H1 (cell line): ENCODE results near the gene ESPNL. TPM values are rescaled to one million over a fixed set of nuclear protein-coding genes. Genes with fewer than 3 reads are reported as not detected.

Experiments used
- CTCF ChIA-PET: fragments of 300-600 bp; sonication (Branson Sonifier 250); formaldehyde crosslinking; loops from one replicate; lab custom pipeline; 2021; ENCODE audit not compliant: partially characterized antibody; lab: Charles Lee
- POLR2A ChIA-PET: fragments of 300-600 bp; sonication (Branson Sonifier 250); formaldehyde crosslinking; loops from one replicate; lab custom pipeline; 2021; ENCODE audit warnings: inconsistent platforms; ENCODE audit not compliant: partially characterized antibody; lab: Charles Lee
- DNase-seq, 2 experiments: peaks; one replicate each; pipeline versions ENCODE4 v3.0.0 to v3.0.0-alpha.2; 2010 to 2022; ENCODE audit warnings: low spot score in 2 of 2, low read depth in 1 of 2, mixed read lengths in 1 of 2
- FAIRE-seq: peaks from 2 replicates; lab custom pipeline; 2011; peaks lifted over from hg19 to GRCh38; lab: Jason Lieb, UNC
- H2AFZ ChIP-seq: 2 replicates; pipeline ENCODE4 v1.8.1; 2012; ENCODE audit warnings: low read length, inconsistent platforms
- H2AK5ac ChIP-seq: 2 replicates; pipeline ENCODE4 v1.6.1; 2013; ENCODE audit warnings: low read depth, low read length
- H2BK120ac ChIP-seq: replicated peaks from 2 replicates; pipeline ENCODE3; 2013; ENCODE audit warnings: low read depth, low read length, inconsistent platforms
- H2BK12ac ChIP-seq: 2 replicates; pipeline ENCODE4 v1.6.1; 2013; ENCODE audit warnings: low read depth, low read length
- H2BK15ac ChIP-seq: 2 replicates; pipeline ENCODE4 v1.6.1; 2013; ENCODE audit warnings: low read length
- H2BK20ac ChIP-seq: 2 replicates; pipeline ENCODE4 v1.6.1; 2013; ENCODE audit warnings: low read length
- H2BK5ac ChIP-seq: 2 replicates; pipeline ENCODE4 v1.6.1; 2013; ENCODE audit warnings: low read depth, low read length
- H3K14ac ChIP-seq: 2 replicates; pipeline ENCODE4 v1.6.1; 2013; ENCODE audit warnings: inconsistent platforms; ENCODE audit not compliant: insufficient read length
- H3K18ac ChIP-seq: 2 replicates; pipeline ENCODE4 v1.6.1; 2013; ENCODE audit warnings: low read length; ENCODE audit errors: extremely low read depth
- H3K23ac ChIP-seq: 2 replicates; pipeline ENCODE4 v1.6.1; 2013; ENCODE audit warnings: inconsistent platforms; ENCODE audit not compliant: insufficient read length
- H3K23me2 ChIP-seq: 2 replicates; pipeline ENCODE4 v1.6.1; 2013; ENCODE audit warnings: low read depth, low read length
- H3K27ac ChIP-seq: 2 replicates; pipeline ENCODE4 v1.6.1; 2011; ENCODE audit warnings: low read depth, low read length, inconsistent platforms
- H3K27me3 ChIP-seq, 4 experiments: replicated peaks in 1 of 4; 1 replicate in 1 of 4; 2 replicates in 3 of 4; pipeline versions ENCODE4 v1.6.1 to v1.8.1; 2011 to 2013; ENCODE audit warnings: low read length in 3 of 4, mild to moderate bottlenecking in 3 of 4, inconsistent platforms in 2 of 4, mixed read lengths in 2 of 4, moderate library complexity in 1 of 4; ENCODE audit not compliant: control insufficient read depth in 3 of 4, insufficient read depth in 3 of 4; ENCODE audit errors: extremely low read depth in 1 of 4
- H3K36me3 ChIP-seq, 4 experiments: 2 replicates each; pipeline versions ENCODE4 v1.6.1 to v1.8.1; 2011 to 2013; ENCODE audit warnings: mild to moderate bottlenecking in 4 of 4, low read length in 3 of 4, moderate library complexity in 2 of 4, control low read depth in 1 of 4, inconsistent platforms in 1 of 4; ENCODE audit not compliant: insufficient read depth in 4 of 4, control insufficient read depth in 2 of 4
- H3K4ac ChIP-seq: replicated peaks from 2 replicates; pipeline ENCODE3; 2013; ENCODE audit warnings: low read length, low read depth, mixed read lengths, inconsistent platforms; ENCODE audit not compliant: insufficient read length
- H3K4me1 ChIP-seq, 4 experiments: replicated peaks in 1 of 4; 1 replicate in 1 of 4; 2 replicates in 3 of 4; pipeline versions ENCODE4 v1.6.1 to v1.8.1; 2011 to 2013; ENCODE audit warnings: low read length in 3 of 4, inconsistent platforms in 2 of 4, mixed read lengths in 1 of 4; ENCODE audit not compliant: insufficient read depth in 4 of 4, control insufficient read depth in 3 of 4
- H3K4me2 ChIP-seq, 2 experiments: 2 replicates each; pipeline versions ENCODE4 v1.6.1 to v1.8.1; 2011 to 2013; ENCODE audit warnings: low read depth in 2 of 2, low read length in 2 of 2, control low read depth in 1 of 2, inconsistent platforms in 1 of 2, mild to moderate bottlenecking in 1 of 2; ENCODE audit not compliant: insufficient read depth in 1 of 2
- H3K4me3 ChIP-seq, 4 experiments: fragments of 200-600, 300-600 bp in 1 of 4; sonication (generic), shearing (Covaris generic), sonication (Bioruptor Twin) in 1 of 4; 2 replicates each; pipeline versions ENCODE4 v1.5.1 to v1.8.1; 2011 to 2016; ENCODE audit warnings: low read length in 4 of 4, low read depth in 3 of 4, control low read depth in 2 of 4, inconsistent platforms in 2 of 4, mild to moderate bottlenecking in 2 of 4, mixed read lengths in 1 of 4, moderate library complexity in 1 of 4; ENCODE audit not compliant: insufficient read depth in 2 of 4; ENCODE audit errors: extremely low read depth in 1 of 4
- H3K56ac ChIP-seq: replicated peaks from 2 replicates; pipeline ENCODE3; 2013; ENCODE audit warnings: low read depth, mild to moderate bottlenecking, mixed read lengths, low read length, inconsistent platforms; ENCODE audit not compliant: insufficient read length
- H3K79me1 ChIP-seq: 2 replicates; pipeline ENCODE4 v1.6.1; 2013; ENCODE audit warnings: low read depth, low read length, control low read depth
- H3K79me2 ChIP-seq, 2 experiments: 2 replicates each; pipeline versions ENCODE4 v1.6.1 to v1.8.1; 2012 to 2013; ENCODE audit warnings: low read length in 2 of 2, mild to moderate bottlenecking in 2 of 2, inconsistent platforms in 1 of 2; ENCODE audit not compliant: insufficient read depth in 2 of 2, control insufficient read depth in 1 of 2
- H3K9ac ChIP-seq, 4 experiments: replicated peaks in 1 of 4; 1 replicate in 1 of 4; 2 replicates in 3 of 4; pipeline versions ENCODE4 v1.6.1 to v1.8.1; 2011 to 2013; ENCODE audit warnings: low read depth in 3 of 4, low read length in 3 of 4, control low read depth in 2 of 4, mild to moderate bottlenecking in 2 of 4, moderate library complexity in 2 of 4, inconsistent platforms in 1 of 4; ENCODE audit errors: extremely low read depth in 1 of 4
- H3K9me3 ChIP-seq, 2 experiments: 2 replicates each; pipeline versions ENCODE4 v1.6.1 to v1.8.1; 2012 to 2013; ENCODE audit warnings: mild to moderate bottlenecking in 2 of 2, moderate library complexity in 2 of 2, control low read depth in 1 of 2, inconsistent platforms in 1 of 2, low read depth in 1 of 2, low read length in 1 of 2, mixed read lengths in 1 of 2; ENCODE audit not compliant: insufficient read depth in 2 of 2
- H4K20me1 ChIP-seq, 2 experiments: replicated peaks in 1 of 2; 2 replicates each; pipeline versions ENCODE3 to v1.8.1; 2011 to 2013; ENCODE audit warnings: inconsistent platforms in 2 of 2, low read length in 2 of 2, mild to moderate bottlenecking in 1 of 2; ENCODE audit not compliant: insufficient read depth in 2 of 2, control insufficient read depth in 1 of 2
- H4K5ac ChIP-seq: 2 replicates; pipeline ENCODE4 v1.6.1; 2013; ENCODE audit warnings: low read length, low read depth, mixed read lengths, inconsistent platforms; ENCODE audit not compliant: insufficient read length
- H4K8ac ChIP-seq: 2 replicates; pipeline ENCODE4 v1.8.0; 2013; ENCODE audit warnings: mild to moderate bottlenecking, moderate library complexity, low read length, inconsistent platforms; ENCODE audit not compliant: insufficient read depth; ENCODE audit errors: extremely low read depth
- H4K91ac ChIP-seq: replicated peaks from 2 replicates; pipeline ENCODE3; 2013; ENCODE audit warnings: low read length, mixed read lengths, inconsistent platforms; ENCODE audit not compliant: insufficient read length
- CREB1 ChIP-seq: IDR thresholded peaks from 2 replicates; pipeline ENCODE4 v1.6.1; 2012; ENCODE audit warnings: inconsistent platforms
- RFX5 ChIP-seq: IDR thresholded peaks from 2 replicates; pipeline ENCODE4 v1.6.1; 2011; ENCODE audit warnings: low read depth, low read length, improper control_type of control experiment, borderline replicate concordance
- SP2 ChIP-seq: IDR thresholded peaks from 2 replicates; pipeline ENCODE4 v1.6.1; 2012; ENCODE audit warnings: mild to moderate bottlenecking, low read length, inconsistent platforms
- SP4 ChIP-seq: IDR thresholded peaks from 2 replicates; pipeline ENCODE4 v1.6.1; 2012; ENCODE audit warnings: low read length, inconsistent platforms
- SUZ12 ChIP-seq: fragments of 200-600 bp; sonication (generic); IDR thresholded peaks from 2 replicates; pipeline ENCODE4 v1.6.1; 2012; ENCODE audit warnings: mild to moderate bottlenecking, inconsistent platforms, low read length, moderate library complexity, mixed read lengths
- WGBS, 2 experiments: shearing (Covaris generic) in 1 of 2; methylation state at CpG; one replicate each; pipeline versions ENCODE4 v1.1.6 to v1.1.7; 2013 to 2015; ENCODE audit warnings: low lambda C conversion rate in 2 of 2, mixed read lengths in 2 of 2, inconsistent platforms in 1 of 2, low coverage in 1 of 2, missing lambda C conversion rate in 1 of 2; ENCODE audit not compliant: insufficient replicate concordance in 2 of 2, insufficient coverage in 1 of 2, insufficient read length in 1 of 2; ENCODE audit errors: extremely low coverage in 1 of 2, missing lambda C conversion rate in 1 of 2; 5-methylcytosine and 5-hydroxymethylcytosine counted together
- polyA plus RNA-seq, 7 experiments: library from polyadenylated mRNA; depleted of rRNA in 3 of 7; stranded (reverse) in 5 of 7; unstranded in 2 of 7; fragments of >200 nt in 5 of 7; fragments of 200-250 nt in 2 of 7; gene quantifications; 1 replicate in 5 of 7; 2 replicates in 1 of 7; 4 replicates in 1 of 7; pipeline versions ENCODE4 v1.2.1 to v1.2.3, GENCODE V29; 2011 to 2013; ENCODE audit warnings: missing spikeins in 2 of 7, mixed read lengths in 2 of 7
- total RNA-seq: library from RNA; stranded (reverse); fragmentation: NEBNext Ultra II Directional; extraction: Animal tissue kit (Norgen Biotek cat#: 25700); gene quantifications from 2 replicates; pipeline ENCODE4 v1.2.1, GENCODE V29; 2021

The ESPNL gene
- total and polyA plus RNA-seq, 2 of the 8 experiments (the other 6 are each of a cell fraction or from before 2014, with no cell fraction given) = 0.68 to 1.3 TPM

- Histone ChIP-seq H3K4me3 (no peak overlapping the region), H3K9ac (no peak overlapping the region), H2BK20ac (no peak overlapping the region), H4K91ac (no peak overlapping the region), H4K8ac (no peak overlapping the region), H3K27ac (no peak overlapping the region), H3K27me3 (no peaks in the 10 kb centered on the region), H3K18ac (no peak overlapping the region), H3K56ac (no peak overlapping the region), H2AK5ac (no peak overlapping the region), H3K4ac (no peak overlapping the region), H4K20me1 (peaks cover 2 to 9% of the 10 kb centered on the region in 2 experiments), H3K4me1 (peaks cover 0 to 7% (median 3%) of the 10 kb centered on the region in 4 experiments; a peak in 5 of 7 replicates), H3K9me3 (no peaks in the 10 kb centered on the region), H3K36me3 (peaks cover 14 to 61% (median 45%) of the 10 kb centered on the region in 4 experiments), H3K79me2 (peaks cover 5 to 64% of the 10 kb centered on the region in 2 experiments), H3K14ac (no peak overlapping the region), H3K23me2 (peaks cover 6% of the 10 kb centered on the region; the same call in 1 of the 2 replicates), H3K23ac (no peak overlapping the region), H3K4me2 (no peak overlapping the region), H2BK120ac (no peak overlapping the region), H3K79me1 (peaks cover 2% of the 10 kb centered on the region; the same call in 1 of the 2 replicates), H2BK15ac (no peak overlapping the region), H2BK12ac (no peak overlapping the region), H2BK5ac (no peak overlapping the region), H2AFZ (no peak overlapping the region), H4K5ac (no peak overlapping the region)
- 85% methylated on average over 18 of the region's 18 CpGs; no CpG with 5 or more reads in 1 of the 2 experiments for WGBS, 2 experiments
- FAIRE-seq (no peak), DNase-seq (no peak)
- CTCF ChIA-PET = interaction anchor here (1.5 to 1.8 kb wide), 2 partner anchors 23 to 142 kb away, joined by 4 read pairs; no protein-coding TSS in a partner anchor
- no peak for TF ChIP-seq SUZ12
- no peak for TF ChIP-seq RFX5
- TF ChIP-seq SP2 = no peak
- TF ChIP-seq SP4 = no peak
- no peak for TF ChIP-seq CREB1
- POLR2A ChIA-PET = interaction anchor here (0.8 to 1.4 kb wide), 3 partner anchors 16 to 27 kb away, joined by 3 to 5 read pairs (median 3); no protein-coding TSS in a partner anchor
Observed at GRCh38 chr2:238065071-238065846, 34.9 kb upstream of the ESPNL start.
